Tibial nerve (tissue), 4 donors: ENCODE results near the gene NOP53. TPM values are rescaled to one million over a fixed set of nuclear protein-coding genes. Genes with fewer than 3 reads are reported as not detected.

Experiments
- DNase-seq, 2 donors: peaks; one replicate each; pipeline ENCODE4 v3.0.0-alpha.2; 2019; ENCODE audit warnings: low spot score in 2 of 2
- H3K27ac ChIP-seq, 4 donors: fragments of 200-600 bp; sonication (generic) in 3 of 4; one replicate each; pipeline ENCODE4 v1.5.1; 2017 to 2019; ENCODE audit warnings: mild to moderate bottlenecking in 1 of 4
- H3K27me3 ChIP-seq, 2 donors: fragments of 200-600 bp; sonication (generic) in 1 of 2; one replicate each; pipeline versions ENCODE4 v1.5.1 to v1.6.0; 2017 to 2019
- H3K36me3 ChIP-seq, 3 donors: fragments of 200-600 bp; sonication (generic); one replicate each; pipeline ENCODE4 v1.5.1; 2018 to 2019
- H3K4me1 ChIP-seq, 4 donors: fragments of 200-600 bp; sonication (generic) in 3 of 4; one replicate each; pipeline ENCODE4 v1.5.1; 2017 to 2019
- H3K4me3 ChIP-seq, 4 donors: fragments of 200-600 bp; sonication (generic) in 3 of 4; one replicate each; pipeline ENCODE4 v1.5.1; 2017 to 2019; ENCODE audit warnings: mild to moderate bottlenecking in 1 of 4, moderate library complexity in 1 of 4
- H3K9me3 ChIP-seq, 4 donors: fragments of 200-600 bp; sonication (generic) in 3 of 4; one replicate each; pipeline ENCODE4 v1.5.1; 2017 to 2019
- CTCF ChIP-seq, 5 experiments: fragments of 200-600 bp in 3 of 5; fragments of 450-650 bp in 2 of 5; sonication (generic) in 3 of 5; IDR thresholded peaks; one replicate each; pipeline ENCODE4 v1.5.1; 2016 to 2019; ENCODE audit warnings: antibody characterized with exemption in 5 of 5, mild to moderate bottlenecking in 3 of 5, moderate library complexity in 2 of 5
- EP300 ChIP-seq, 2 donors: sonication (generic); formaldehyde crosslinking; IDR thresholded peaks; one replicate each; pipeline ENCODE4 v1.6.1; 2017; ENCODE audit warnings: antibody characterized with exemption in 2 of 2, mild to moderate bottlenecking in 1 of 2
- POLR2A ChIP-seq, 2 donors: fragments of 450-650 bp; IDR thresholded peaks; one replicate each; pipeline ENCODE4 v1.6.1; 2017; ENCODE audit warnings: antibody characterized with exemption in 2 of 2, mild to moderate bottlenecking in 2 of 2, moderate library complexity in 2 of 2
- WGBS, 2 donors: methylation state at CpG; one replicate each; pipeline ENCODE4 v1.1.5; 2018; 5-methylcytosine and 5-hydroxymethylcytosine counted together
- total RNA-seq, 4 donors: library from RNA; depleted of rRNA; stranded (reverse); fragments of >200 nt; gene quantifications; one replicate each; pipeline ENCODE4 v1.1.0, GENCODE V29; 2016

NOP53 gene
- total RNA-seq, 4 donors from 2014 or later = 320 to 532 (median 408) TPM

GRCh38 chr19:47794526-47794925 is 49.2 kb downstream of the NOP53 start:
- DNase-seq = no peak
- 84 to 86% methylated on average over 18 of the region's 18 CpGs for WGBS, 2 donors
- TF ChIP-seq POLR2A (IDR thresholded peaks at IDR 0.05) (no peak), CTCF (IDR thresholded peaks at IDR 0.05) (no peak), EP300 (IDR thresholded peaks at IDR 0.05) (no peak)
- H3K27ac ChIP-seq = no peak overlapping the region
- peaks cover 0 to 6% (median 0%) of the 10 kb centered on the region in 4 donors for H3K4me1 ChIP-seq
- H3K9me3 ChIP-seq = no peaks in the 10 kb centered on the region
- no peak overlapping the region for H3K4me3 ChIP-seq
- no peaks in the 10 kb centered on the region for H3K27me3 ChIP-seq
- no peaks in the 10 kb centered on the region for H3K36me3 ChIP-seq

- H3K4me1 ChIP-seq = no peaks in the 10 kb centered on the region
- no peaks in the 10 kb centered on the region for H3K9me3 ChIP-seq
- TF ChIP-seq CTCF (IDR thresholded peaks at IDR 0.05) = no peak
- no peak for TF ChIP-seq POLR2A (IDR thresholded peaks at IDR 0.05)
- no peak for TF ChIP-seq EP300 (IDR thresholded peaks at IDR 0.05)
- DNase-seq = no peak
- H3K36me3 ChIP-seq = no peaks in the 10 kb centered on the region
- H3K4me3 ChIP-seq = no peak overlapping the region
- no peak overlapping the region for H3K27ac ChIP-seq
- 54 to 77% methylated on average over 2 of the region's 2 CpGs for WGBS, 2 donors
- no peaks in the 10 kb centered on the region for H3K27me3 ChIP-seq
Observed at GRCh38 chr19:47796785-47797184, 51.4 kb downstream of the NOP53 start.

DNA sequence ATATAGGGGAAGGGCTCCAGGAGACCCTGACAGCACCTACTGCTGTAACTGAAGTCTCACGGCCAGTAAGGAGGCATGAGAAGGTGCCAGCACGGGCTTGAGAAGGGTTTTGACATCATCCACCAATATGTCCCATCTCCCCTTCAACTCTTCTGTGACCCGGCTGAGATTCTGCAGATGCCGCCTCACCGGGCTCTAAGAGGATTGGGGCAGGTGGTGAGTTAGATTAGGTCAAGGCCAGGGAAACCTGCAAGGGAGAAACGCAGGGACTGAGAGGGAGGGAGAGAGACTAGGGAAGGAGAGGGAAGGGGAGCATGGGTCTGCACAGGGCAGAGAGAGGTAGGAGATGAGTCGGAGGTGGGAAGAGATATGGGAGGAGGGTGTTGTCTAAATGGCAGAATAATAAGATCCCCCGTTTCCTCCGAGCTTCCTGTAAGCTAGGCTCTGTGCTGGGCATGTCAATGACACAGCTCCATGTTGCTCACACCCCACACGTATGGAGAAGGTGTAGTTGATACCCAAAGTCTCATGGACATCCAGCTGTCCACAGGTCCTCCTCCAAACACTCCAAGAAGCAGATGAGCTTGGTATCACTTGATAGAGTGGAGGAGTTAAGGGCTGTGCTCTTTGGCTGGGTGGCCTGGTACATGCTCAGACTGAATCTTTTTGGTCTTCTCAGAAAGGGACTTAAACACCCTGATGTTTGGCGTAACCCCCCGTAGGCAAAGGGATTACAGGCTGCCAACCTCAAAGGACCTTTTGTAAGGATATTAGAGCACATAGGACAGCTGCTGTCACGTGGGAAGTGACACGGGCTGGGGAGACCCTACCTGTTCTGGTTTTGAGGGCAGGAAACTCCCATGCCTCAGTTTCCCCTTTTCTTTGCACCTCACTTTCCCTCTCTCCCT is 52.9 kb downstream of the NOP53 start:
- no peak for TF ChIP-seq EP300 (IDR thresholded peaks at IDR 0.05)
- no peak for TF ChIP-seq CTCF (IDR thresholded peaks at IDR 0.05)
- TF ChIP-seq POLR2A (IDR thresholded peaks at IDR 0.05) = no peak
- Histone ChIP-seq H3K9me3 (no peaks in the 10 kb centered on the region), H3K27me3 (no peaks in the 10 kb centered on the region), H3K36me3 (no peaks in the 10 kb centered on the region), H3K4me1 (no peaks in the 10 kb centered on the region), H3K4me3 (no peak overlapping the region), H3K27ac (no peak overlapping the region)
- WGBS, 2 donors = 67 to 70% methylated on average over 14 of the region's 14 CpGs
- no peak for DNase-seq

GRCh38 chr19:47798904-47799266 is 53.5 kb downstream of the NOP53 start:
- Histone ChIP-seq H3K9me3 (no peaks in the 10 kb centered on the region), H3K4me3 (no peak overlapping the region), H3K4me1 (no peaks in the 10 kb centered on the region), H3K27ac (no peak overlapping the region), H3K27me3 (no peaks in the 10 kb centered on the region), H3K36me3 (no peaks in the 10 kb centered on the region)
- no peak for TF ChIP-seq EP300 (IDR thresholded peaks at IDR 0.05)
- no peak for TF ChIP-seq CTCF (IDR thresholded peaks at IDR 0.05)
- TF ChIP-seq POLR2A (IDR thresholded peaks at IDR 0.05) = no peak
- 79 to 84% methylated on average over 4 of the region's 4 CpGs for WGBS, 2 donors
- no peak for DNase-seq

- TF ChIP-seq EP300 (IDR thresholded peaks at IDR 0.05) = no peak
- TF ChIP-seq CTCF (IDR thresholded peaks at IDR 0.05) = no peak
- no peak for TF ChIP-seq POLR2A (IDR thresholded peaks at IDR 0.05)
- H3K9me3 ChIP-seq = no peaks in the 10 kb centered on the region
- H3K27me3 ChIP-seq = no peaks in the 10 kb centered on the region
- H3K4me3 ChIP-seq = no peak overlapping the region
- H3K36me3 ChIP-seq = no peaks in the 10 kb centered on the region
- 82 to 93% methylated on average over 4 of the region's 4 CpGs for WGBS, 2 donors
- H3K27ac ChIP-seq = no peak overlapping the region
- no peaks in the 10 kb centered on the region for H3K4me1 ChIP-seq
- DNase-seq = no peak
Observed at GRCh38 chr19:47801270-47801669, 55.9 kb downstream of the NOP53 start.
